PFSK-1 (cell line): ENCODE measurements around the gene CCDC51.

Experiments used
- FOXP2 ChIP-seq: optimal IDR thresholded peaks from 2 replicates; pipeline ENCODE3; 2011; ENCODE audit warnings: borderline replicate concordance, control low read depth, inconsistent platforms; ENCODE audit not compliant: insufficient read depth; ENCODE audit errors: extremely low read length, extremely low read depth
- POLR2AphosphoS5 ChIP-seq: IDR thresholded peaks from 2 replicates; pipeline ENCODE4 v1.6.1; 2012; ENCODE audit warnings: low read depth, mild to moderate bottlenecking, control low read depth, low read length, moderate library complexity
- REST ChIP-seq, 2 experiments: IDR thresholded peaks; 2 replicates each; pipeline versions ENCODE4 v1.6.1 to v1.8.0; 2011 to 2012; ENCODE audit warnings: low read depth in 2 of 2, low read length in 2 of 2, control low read depth in 1 of 2, inconsistent platforms in 1 of 2, mild to moderate bottlenecking in 1 of 2, moderate library complexity in 1 of 2; ENCODE audit not compliant: insufficient read depth in 1 of 2
- SIN3A ChIP-seq: IDR thresholded peaks from 2 replicates; pipeline ENCODE4 v1.6.1; 2012; ENCODE audit warnings: mild to moderate bottlenecking, low read length, moderate library complexity, borderline replicate concordance; ENCODE audit not compliant: insufficient read depth
- TAF1 ChIP-seq: IDR thresholded peaks from 2 replicates; pipeline ENCODE4 v1.6.1; 2012; ENCODE audit warnings: low read length, control low read depth, borderline replicate concordance; ENCODE audit not compliant: insufficient read depth

Gene CCDC51

GRCh38 chr3:48467110-48467454 lies 27.2 kb upstream of the CCDC51 start:
- no peak for TF ChIP-seq SIN3A
- TF ChIP-seq FOXP2 = no peak
- TF ChIP-seq POLR2AphosphoS5 = no peak
- no peak for TF ChIP-seq REST (IDR thresholded peaks at IDR 0.05; ENCODE audit: insufficient read depth in 1 of 2, low read depth in 2 of 2, low read length in 2 of 2)
- no peak for TF ChIP-seq TAF1

DNA sequence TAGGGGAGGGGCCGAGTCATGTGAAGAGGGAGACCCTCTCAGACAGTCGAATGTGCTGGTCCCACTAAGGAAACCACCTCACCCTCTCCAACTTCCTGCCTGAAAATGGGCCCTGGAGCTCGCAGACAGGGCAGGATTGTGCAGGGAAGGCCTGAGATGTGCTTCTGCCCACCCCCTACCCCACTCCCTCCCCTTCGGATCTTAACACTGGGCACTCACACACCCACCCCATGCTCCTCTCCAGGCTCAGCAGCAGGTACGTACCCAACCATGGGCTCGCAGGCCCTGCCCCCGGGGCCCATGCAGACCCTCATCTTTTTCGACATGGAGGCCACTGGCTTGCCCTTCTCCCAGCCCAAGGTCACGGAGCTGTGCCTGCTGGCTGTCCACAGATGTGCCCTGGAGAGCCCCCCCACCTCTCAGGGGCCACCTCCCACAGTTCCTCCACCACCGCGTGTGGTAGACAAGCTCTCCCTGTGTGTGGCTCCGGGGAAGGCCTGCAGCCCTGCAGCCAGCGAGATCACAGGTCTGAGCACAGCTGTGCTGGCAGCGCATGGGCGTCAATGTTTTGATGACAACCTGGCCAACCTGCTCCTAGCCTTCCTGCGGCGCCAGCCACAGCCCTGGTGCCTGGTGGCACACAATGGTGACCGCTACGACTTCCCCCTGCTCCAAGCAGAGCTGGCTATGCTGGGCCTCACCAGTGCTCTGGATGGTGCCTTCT lies 26.6 kb upstream of the CCDC51 start:
- no peak for TF ChIP-seq FOXP2
- peak; percentile 15 for TF ChIP-seq POLR2AphosphoS5
- TF ChIP-seq SIN3A = no peak

DNA sequence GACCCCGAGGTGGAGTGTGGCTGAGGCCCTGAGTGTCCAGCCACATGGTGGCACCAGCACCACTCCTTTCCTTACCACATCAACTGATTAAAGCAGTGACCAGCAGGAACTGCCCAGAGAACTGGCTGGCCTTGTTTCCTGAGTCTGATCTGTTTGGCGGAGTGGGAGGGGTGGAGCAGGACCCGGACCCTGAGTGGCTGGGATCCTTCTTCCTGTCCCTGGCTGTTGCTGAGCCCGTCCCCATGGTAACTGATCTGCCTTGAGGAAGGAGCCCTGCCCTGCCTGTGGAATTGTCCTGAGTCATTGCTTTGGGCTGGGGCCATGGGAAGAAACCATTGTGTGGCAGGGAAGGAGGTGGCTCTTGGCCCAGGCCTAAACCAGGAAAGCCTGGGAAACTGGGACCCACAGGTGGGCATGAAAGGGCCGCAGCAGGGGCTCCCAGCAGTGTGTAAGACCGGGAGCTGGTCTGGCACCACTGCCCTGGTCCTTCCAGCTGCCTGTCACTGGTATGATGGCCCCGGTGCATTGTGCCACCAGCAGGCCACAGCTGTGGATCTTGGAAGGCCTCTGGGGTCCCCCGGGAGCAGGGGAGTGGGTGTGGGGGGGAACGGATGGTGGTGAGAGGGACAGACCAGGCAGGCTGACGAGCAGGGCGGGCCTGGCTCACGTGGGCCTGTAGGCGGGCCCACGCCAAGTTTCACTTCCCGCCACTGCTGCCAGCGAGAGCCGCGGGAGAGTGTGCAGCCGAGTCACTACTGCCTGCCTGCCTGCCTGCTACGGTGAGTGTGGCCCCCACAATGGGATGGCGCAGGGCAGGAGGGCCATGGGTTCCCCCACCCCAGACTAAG lies 25.8 kb upstream of the CCDC51 start:
- TF ChIP-seq TAF1 (peak; percentile 74; the same call in 1 of the 2 replicates), POLR2AphosphoS5 (peak; percentile 89), FOXP2 (no peak)

- TF ChIP-seq POLR2AphosphoS5 = no peak
- no peak for TF ChIP-seq REST (IDR thresholded peaks at IDR 0.05; ENCODE audit: insufficient read depth in 1 of 2, low read depth in 2 of 2, low read length in 2 of 2)
- no peak for TF ChIP-seq TAF1
- TF ChIP-seq FOXP2 = no peak
- TF ChIP-seq SIN3A = no peak
Measured at GRCh38 chr3:48465237-48465530, 25.3 kb upstream of the CCDC51 start.

GRCh38 chr3:48464713-48465221 lies 24.8 kb upstream of the CCDC51 start:
- TF ChIP-seq SIN3A = no peak
- no peak for TF ChIP-seq REST (IDR thresholded peaks at IDR 0.05; ENCODE audit: insufficient read depth in 1 of 2, low read depth in 2 of 2, low read length in 2 of 2)
- no peak for TF ChIP-seq POLR2AphosphoS5

DNA sequence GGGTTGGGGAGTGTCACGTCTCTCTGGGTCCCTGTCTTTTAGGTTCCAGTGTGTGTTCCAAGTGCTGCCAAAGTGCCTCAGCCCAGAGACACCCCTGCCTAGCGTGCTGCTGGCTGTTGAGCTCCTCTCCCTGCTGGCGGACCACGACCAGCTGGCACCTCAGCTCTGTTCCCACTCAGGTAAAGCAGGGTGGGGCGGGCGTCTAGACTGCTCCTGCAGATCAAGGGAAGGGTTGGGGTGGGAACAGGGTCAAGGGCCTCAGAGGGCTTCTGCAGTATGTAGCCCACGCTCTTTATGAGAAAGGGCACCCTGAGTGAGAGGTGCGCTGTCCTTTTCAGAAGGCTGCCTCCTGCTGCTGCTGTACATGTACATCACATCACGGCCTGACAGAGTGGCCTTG lies 23.8 kb upstream of the CCDC51 start:
- no peak for TF ChIP-seq TAF1

DNA sequence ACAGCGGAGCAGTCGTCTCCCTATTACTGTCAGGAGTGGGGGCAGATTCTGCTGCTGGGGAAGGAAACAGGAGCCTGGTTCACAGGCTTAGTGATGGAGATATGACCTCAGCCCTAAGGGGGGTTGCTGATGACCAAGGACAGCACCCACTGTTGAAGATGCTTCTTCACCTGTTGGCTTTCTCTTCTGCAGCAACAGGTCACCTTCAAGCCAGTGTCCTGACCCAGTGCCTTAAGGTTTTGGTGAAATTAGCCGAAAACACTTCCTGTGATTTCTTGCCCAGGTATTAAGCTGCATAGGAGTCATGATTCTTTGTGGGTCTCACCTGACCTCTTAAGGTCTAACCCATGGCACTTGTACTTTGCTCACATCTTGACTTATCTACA lies 20.6 kb upstream of the CCDC51 start:
- TF ChIP-seq POLR2AphosphoS5 (no peak), SIN3A (no peak), REST (IDR thresholded peaks at IDR 0.05; ENCODE audit: insufficient read depth in 1 of 2, low read depth in 2 of 2, low read length in 2 of 2) (no peak), TAF1 (no peak), FOXP2 (no peak)
